Measurements from ENCODE around the gene DOCK2.

DOCK2 gene

DNA sequence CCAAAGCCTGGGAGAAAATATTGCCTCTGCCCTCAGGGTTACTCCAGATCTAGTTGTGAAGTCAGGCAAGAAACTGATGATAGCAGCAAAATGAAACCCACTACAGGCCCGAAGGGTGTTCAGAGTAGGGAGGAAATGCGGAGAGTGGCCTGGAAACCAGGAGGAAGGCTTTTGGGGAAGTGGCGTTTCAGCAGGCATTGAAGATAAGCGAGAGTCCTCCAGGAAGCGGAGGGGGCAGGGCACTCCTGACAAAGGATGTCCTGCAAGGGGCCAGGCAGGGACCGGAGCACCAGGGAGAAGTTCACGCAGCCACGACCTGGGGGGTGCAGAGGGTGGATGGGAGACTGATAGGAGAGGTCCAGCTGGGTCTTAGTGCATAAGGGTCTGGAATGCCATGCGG, 460.9 kb downstream of the DOCK2 start:
- DNase-seq (ENCODE audit: low read depth in 2 of 2): no peak

DNA sequence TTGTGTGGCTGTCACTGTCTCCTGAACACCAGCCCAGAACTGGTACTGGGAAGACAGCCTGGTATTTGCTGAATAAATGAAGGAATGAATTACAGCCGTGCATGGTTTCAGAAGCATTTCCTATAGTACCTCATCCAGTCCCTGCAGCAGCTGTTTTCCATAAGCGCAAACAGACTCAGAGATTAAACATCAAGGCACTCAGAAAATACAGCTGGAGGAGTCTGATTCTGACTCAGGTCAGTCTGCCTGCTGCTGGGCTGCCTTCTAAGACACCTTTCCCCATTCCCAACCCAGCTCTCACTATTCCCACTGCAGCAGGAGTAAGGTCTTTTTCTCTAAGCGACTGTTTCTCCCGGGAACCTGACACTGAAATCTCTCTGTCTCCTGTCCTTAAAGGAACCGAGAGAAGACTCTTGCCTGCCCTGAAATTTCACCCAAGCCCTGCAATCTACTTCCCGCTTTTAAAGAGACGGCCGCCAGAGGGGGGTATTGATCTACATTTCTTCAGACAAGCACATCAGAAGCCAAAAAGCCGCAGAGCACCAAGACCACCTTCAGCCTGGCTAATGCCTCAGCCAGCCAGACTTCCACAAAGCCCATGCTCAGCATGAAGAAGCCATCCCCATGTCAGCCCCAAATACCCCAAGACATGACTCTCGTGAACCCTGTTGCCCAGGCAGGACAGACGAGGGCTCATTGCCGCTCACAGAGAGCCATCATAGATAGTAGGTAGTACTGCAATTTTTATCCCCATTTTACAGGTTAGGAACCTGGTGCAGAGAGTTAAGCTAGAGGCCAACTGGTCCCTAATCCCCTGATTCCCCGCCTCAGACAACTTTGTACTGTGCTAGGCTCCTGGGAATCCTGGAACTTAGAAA, 463.2 kb downstream of the DOCK2 start:
- DNase-seq (ENCODE audit: low read depth in 2 of 2): peak; percentile 26 to 59

DNA sequence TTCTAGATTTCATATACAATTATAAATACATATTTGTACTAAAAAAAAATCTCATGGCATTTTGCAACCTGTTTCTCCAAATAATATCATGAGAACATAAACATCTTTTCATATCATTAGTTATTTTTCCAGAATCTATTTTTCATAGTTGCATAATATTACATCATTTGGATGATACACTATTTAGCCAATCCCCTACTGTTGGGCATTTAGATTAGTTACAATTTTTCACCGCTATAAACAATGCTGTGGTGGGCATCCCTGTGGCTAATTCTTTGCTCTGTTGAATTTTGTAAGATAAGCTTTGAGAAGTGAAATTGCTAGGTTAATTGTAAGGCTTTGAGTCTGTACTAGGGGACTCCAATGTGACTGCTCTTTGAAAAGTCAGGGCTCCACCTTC, 466.4 kb downstream of the DOCK2 start:
- DNase-seq (ENCODE audit: low read depth in 2 of 2): no peak

DNA sequence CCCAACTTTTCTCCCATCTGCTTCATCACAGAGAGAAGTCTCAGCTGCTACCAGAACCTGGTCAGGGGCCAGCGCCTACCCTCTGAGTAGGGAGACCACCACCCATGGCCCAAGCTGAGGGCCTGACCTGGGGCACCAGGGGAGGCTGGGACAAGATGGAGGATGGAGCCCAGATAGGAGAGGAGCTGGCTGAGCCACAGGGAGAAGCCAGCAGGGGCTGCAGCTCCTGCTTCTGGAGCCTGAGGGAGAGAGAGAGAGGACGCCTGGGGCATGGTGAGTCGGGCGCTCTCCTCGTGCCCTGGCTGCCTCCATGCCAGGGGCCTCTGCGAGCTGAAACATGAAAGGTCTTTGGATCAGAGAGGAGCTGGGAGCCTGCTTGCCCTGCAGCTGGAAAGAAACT, 467.2 kb downstream of the DOCK2 start:
- no peak for DNase-seq (ENCODE audit: low read depth in 2 of 2)

DNA sequence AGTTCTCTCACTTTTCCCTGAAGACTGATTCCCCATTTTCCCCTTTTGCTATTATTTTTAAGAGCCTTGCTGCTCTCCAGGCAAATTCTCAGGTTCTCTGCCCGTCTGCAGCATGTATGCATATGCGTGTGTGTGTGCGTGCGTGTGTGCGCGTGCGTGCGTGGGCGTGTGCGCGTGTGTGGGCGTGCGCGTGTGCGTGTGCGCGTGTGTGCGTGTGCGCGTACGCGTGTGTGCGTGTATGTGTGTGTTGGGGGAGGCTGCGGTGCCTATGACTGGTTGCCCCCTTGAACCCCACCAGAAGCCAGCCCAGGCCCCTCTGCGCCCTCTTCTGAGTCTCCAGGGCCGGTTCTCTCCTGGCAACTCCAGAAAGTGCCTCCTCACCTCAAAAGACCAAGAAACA, 467.6 kb downstream of the DOCK2 start:
- no peak for DNase-seq (ENCODE audit: low read depth in 2 of 2)

DNA sequence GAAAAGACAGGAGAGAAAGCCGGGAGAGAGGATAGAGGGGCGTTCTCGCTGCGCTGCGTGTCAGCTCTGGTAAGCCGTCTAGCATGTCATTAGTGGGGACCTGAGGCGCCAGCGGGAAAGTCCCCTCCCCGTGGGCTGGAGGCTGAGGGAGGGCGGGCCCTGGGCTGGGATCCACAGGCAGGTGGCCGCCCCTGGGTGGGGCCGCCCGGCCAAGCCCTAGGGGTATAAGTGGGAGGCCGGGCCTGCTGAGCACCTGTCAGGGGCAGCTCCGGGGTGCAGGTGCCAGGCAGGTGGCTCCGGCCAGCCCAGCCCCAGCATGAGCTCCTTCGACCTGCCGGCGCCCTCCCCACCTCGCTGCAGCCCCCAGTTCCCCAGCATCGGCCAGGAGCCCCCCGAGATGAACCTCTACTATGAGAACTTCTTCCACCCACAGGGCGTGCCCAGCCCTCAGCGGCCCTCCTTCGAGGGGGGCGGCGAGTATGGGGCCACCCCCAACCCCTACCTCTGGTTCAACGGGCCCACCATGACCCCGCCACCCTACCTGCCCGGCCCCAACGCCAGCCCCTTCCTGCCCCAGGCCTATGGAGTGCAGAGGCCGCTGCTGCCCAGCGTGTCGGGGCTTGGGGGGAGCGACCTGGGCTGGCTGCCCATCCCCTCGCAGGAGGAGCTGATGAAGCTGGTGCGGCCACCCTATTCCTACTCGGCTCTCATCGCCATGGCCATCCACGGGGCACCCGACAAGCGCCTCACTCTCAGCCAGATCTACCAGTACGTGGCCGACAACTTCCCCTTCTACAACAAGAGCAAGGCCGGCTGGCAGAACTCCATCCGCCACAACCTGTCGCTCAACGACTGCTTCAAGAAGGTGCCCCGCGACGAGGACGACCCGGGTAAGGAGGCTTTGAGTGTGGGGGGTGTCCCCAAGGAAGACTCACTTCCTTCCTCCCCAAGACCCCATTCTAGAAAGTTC, 468.9 kb downstream of the DOCK2 start, which contains the start of gene FOXI1:
Gene FOXI1 (plus strand): TSS at position 256 of the 970 bp plus-strand sequence. CDS start 61 bp downstream, at position 317.
- DNase-seq (ENCODE audit: low read depth in 2 of 2): no peak

DNA sequence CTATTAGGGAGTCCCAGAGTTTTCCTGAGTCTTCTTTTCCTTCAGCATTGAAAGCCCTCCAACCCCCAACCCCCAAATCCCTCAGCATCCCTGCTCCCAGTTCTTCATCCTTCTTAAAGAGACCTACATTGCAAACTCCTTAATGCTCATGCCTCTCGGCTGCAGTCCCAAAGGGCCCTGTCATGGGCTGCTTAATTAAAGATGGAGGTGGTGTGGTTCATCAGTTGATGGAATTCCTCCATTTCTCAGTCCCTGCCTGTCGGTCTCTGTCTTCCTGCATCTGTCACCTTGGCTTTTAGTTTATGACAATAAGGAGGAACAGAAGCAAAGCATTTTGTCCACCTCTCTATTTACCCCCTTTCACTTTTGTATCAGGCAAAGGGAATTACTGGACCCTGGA, 470.6 kb downstream of the DOCK2 start:
- DNase-seq (ENCODE audit: low read depth in 2 of 2): no peak

DNA sequence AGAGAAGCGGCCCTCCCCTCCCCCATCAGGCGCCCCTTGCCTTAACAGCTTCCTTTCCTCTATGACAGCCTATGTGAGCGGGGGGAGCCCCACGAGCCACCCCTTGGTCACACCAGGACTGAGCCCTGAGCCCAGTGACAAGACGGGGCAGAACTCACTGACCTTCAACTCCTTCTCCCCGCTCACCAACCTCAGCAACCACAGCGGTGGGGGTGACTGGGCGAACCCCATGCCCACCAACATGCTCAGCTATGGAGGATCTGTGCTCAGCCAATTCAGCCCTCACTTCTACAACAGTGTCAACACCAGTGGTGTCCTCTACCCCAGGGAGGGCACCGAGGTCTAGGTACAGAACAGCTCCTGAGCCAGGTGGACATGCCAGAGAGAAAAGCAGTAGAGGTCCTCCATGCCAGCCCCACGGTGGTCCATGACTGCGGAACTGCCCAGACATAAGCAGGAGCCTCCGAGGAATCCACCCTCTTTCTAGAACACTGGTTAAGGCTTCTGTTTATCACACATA, 471.3 kb downstream of the DOCK2 start:
- no peak for DNase-seq (ENCODE audit: low read depth in 2 of 2)

DNA sequence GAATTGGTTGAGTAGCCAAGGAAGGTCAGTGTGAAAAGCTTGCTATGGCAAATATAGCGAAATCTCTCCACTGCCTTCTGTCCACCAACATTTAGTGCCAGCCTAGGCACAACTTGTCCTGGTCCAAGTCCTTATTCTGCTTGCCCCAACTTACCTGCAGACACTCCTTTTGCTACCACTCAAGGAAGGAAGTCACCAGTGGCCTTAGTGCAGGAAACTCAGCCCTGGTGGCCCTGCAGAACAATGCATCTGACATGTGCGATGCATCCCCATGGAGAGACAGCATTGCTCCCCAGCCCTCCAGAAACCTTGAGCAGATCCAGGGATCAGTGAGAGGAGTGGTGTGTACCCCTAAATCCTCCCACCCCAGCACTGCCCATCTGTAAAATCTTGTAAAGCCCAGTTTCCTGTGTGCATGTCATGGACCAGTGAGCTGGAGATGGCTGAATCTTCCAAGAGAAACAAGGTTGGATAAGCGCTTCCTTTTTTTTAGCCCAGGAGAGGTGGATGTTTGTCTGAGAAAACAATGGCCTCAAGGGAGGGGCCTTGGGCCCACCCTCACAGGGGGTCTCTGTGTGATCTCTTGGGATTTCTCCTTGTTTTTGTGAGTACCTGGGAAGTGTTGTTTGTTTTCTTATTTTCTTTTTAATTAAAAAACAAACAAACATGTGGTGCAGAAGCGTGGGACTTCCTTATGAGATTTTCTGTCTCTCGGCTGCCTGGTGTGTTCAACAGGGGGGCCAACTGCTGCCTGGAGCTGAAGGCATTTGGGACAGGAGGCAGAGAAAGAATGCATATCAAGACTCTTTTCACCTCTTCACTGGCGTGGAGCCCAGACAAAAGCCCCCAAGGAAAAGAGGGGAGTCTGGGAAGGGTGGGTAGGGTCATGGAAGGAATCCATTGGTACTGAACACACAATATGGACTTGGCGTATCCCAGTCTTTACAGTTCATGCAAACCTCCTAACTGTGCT, 472.3 kb downstream of the DOCK2 start:
- no peak for DNase-seq (ENCODE audit: low read depth in 2 of 2)

DNA sequence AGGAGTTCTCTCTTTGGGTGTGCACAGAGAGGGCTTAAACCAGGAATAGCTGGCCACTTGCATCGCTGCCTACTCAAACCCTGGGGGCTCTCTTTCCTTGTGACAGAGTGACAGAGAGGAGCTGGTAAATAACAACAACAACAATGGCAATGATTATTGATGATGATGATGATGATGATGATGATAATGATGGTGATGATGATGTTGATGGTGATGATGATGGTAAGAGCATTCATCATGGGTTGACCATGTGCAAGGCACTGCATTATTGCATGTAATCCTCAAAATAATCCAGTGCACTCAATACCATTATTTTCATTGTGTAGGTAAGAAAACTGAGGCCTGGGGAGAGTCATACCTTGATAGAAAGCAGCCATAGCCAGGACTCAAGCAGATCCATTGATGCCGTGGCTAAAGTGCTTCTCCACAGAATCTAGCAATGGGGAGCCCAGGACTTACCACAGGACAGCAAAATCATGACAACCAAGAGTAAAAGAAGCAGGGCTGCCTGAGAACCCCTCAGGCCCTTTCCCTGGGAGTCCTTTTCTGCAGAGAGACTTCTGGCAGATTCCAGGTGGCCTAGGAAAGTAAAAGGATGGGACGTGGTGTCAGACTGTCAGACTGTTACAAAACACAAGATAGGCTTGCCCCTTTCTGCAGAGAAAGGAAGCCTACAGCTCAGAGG, 473.5 kb downstream of the DOCK2 start:
- no peak for DNase-seq (ENCODE audit: low read depth in 2 of 2)

DNA sequence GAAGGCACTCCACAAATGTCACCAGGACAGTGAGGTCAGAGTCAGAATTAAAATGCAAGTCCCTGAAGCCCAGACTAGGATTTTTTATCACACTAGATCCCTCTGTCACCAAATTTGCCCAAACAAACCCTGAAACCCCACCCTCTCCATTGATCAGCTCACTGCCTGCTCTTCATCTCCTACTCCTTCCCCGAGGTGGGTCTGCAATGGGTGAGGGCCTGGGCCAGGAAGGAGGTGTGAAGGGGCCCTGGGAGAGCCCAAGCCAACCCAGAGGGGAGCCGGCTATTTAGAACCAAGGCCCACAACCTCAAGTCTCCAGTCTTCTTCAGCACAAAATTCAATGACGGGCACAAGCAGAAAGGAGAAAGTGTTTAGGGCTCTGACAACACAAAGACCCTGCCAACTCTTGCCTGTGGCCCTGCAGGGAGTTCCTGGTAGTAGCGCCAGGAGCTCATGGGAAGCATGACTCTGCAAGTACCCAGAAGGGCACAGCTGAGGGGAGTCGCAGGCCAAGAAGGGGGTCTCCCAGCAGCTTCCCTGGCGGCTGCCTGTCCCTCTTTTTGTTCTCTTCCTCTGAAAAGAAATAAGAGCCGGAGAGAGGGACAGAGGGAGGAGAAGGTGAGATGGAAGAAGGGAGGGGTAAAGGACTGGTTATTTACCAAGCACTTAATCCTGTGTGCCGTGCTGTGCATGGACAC, 474.2 kb downstream of the DOCK2 start:
- no peak for DNase-seq (ENCODE audit: low read depth in 2 of 2)

DNA sequence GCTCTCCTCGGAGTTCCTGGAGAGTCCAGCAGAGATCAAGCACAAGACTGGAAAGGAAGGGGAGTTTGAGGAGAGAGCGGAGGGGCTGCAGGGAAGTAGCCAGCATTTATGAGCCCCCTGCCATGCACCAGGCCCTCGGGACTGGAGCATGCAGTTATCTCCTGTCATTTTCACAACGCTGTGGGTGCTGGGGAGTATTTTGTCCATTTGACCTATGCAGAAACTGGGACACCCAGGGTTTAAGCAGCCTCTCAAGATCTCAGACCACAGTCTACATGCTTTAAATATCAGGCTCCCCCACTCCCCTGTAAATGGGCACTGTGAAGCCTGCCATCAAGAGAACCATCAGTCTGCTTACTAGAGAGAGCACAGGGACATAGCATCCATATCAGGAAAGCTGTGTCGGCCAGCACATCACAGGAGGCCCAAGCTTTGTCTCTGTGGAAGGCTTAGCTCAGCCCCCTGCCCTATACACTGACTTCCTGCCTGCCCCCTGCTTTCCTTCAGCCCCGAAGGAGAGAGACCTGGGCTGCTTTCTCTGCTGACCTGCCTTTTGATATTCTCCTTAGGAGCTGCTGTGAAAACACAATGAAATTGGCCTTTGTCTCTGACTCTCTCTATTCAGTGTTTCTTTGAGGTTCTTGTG, 475.9 kb downstream of the DOCK2 start:
- no peak for DNase-seq (ENCODE audit: low read depth in 2 of 2)

DNA sequence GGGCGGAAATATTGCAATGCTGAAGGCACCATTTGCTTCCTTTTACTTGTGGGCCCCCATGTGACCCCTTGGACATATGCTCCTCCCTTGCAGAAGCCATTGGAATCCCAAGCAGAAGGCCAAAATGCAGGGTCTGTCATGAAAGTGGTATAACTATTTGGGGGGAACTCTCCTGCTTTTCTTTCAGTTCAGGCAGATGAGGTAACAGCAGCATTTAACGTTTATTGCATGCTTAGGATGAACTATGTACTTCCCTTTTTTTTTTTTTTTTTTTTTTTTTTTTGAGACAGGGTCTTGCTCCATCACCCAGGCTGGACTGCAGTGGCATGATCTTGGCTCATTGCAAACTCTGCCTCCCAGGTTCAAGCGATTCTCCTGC, 476.4 kb downstream of the DOCK2 start:
- no peak for DNase-seq (ENCODE audit: low read depth in 2 of 2)

DNA sequence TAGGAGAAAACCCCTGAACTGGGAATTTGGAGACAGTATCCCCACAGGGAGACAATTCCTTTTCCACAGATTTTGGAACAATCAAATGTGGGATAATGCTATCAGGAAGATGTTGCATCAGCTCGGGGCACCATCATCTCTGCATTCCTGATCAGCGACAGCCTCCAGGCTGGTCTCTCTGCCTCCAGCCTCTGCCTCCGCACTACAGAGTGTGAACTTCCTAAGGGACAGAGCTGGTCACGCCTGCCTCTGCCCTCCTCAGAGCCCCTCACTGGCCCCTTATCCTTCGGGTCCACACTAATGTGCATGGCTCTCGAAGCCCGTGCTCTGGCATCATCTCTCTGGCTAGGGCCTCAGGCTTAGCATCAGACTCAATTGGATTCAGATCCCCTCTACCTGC, 477.2 kb downstream of the DOCK2 start:
- no peak for DNase-seq (ENCODE audit: low read depth in 2 of 2)

DNA sequence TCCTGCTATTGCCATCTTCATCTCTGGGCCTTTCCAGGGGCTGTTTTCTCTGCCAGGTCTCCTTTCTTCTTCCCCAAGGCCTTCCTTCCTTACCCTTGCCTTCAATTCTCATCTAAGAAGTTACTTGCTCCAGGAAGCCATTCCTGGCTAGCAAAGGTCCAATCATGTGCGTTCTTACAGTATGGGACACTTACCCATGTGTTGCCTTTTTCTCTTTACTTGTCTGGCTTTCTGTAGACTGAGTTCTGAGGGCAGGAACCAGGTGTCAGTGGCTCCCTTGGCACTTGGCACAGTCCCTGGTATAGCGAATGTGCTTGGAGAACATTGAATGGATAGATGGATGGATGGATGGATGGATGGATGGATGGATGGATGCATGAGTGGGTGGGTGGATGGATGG, 478.9 kb downstream of the DOCK2 start:
- no peak for DNase-seq (ENCODE audit: low read depth in 2 of 2)

DNA sequence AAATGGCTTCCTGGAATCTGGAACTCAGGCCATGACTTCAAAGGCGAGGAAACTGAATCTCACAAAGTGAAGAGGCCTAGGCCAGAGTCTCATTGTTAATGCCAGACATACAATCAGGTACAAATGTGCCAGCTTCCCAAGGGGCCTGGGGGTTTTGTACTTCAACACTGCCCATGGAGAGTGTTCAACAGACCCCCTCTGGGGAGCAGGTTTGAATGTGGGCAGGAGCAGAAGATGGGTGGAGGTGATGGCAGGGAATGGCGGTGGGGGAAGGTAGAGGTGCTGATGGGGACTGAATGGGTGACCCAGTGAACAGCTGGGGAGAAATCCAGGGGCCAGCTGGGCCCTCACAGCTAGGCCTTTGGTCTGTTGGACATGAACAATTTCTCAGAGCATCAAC, 480.7 kb downstream of the DOCK2 start:
- DNase-seq (ENCODE audit: low read depth in 2 of 2): no peak

DNA sequence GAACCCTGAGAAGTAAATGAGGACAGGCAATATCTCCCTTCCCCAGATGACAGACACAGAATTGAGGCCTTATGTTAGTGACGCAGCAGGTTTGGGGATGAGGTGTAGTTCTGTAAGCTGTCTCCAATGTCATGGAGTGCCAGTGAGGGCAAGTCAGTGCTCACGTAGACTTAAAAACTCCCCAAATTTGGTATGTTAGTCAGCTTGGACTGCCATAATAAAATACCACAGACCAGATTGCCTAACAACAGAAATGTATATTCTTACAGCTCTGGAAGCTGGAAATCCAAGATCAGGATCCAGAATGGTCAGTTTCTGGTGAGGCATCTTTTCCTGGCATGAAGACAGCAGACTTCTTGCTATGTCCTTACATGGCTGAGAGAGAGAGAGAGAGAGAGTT, 483.5 kb downstream of the DOCK2 start:
- DNase-seq (ENCODE audit: low read depth in 2 of 2): no peak

DNA sequence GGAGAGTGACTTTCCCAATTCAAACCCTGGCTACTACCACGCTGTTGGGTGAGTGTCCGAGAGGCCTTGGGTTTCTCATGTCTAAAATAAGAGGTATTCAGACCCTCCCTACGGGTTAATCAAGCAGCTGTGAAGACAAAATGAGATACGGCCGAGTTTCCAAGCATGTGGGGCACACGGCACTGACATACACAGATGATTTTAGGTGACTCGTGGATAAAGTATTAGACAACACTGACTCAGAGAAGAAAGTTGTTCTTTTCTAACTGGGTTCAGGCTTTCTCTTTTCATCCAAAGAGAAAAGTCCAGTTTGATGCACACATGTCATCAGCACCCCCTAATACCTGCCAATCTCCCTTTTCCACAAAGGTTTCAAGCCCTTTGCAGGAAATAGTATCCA, 484.2 kb downstream of the DOCK2 start:
- DNase-seq (ENCODE audit: low read depth in 2 of 2): no peak

DNA sequence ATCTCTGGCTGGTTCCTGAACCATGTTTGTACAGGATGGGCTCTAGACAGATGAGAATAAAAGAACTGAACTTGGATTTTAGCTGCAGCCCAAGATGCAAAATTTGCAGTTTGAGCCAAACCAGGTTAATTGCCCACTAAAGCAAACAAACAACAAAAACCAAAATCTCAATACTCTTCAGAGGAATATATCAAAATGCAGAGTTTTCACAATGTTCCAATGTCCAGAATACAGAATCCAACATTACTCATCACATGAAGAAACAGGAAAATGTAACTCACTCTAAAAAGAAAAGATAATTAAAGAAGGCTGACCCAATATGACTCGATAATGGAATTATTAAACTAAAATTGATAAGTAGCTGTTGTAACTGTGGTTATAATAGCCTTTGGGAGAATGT, 489.0 kb downstream of the DOCK2 start:
- no peak for DNase-seq (ENCODE audit: low read depth in 2 of 2)

DNA sequence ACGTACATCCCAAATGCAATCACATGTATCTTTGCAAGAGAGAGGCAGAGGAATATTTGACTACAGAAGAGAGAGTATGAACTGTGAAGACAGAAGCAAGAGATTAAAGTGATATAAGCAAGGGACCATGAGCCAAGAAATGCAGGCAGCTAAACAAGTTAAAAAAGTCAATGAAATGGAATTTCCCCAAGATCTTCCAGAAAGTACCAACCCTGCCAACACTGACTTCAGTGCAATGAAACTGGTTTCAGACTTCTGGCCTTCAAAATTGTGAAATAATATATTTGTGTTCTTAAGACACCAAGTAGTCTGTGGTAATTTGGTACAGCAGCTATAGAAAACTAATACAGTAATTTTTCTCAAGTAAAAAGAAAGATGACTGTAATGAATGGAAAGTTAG, 489.6 kb downstream of the DOCK2 start:
- DNase-seq (ENCODE audit: low read depth in 2 of 2): no peak
